Stimulated activated CD4-positive, alpha-beta T cell treated with anti-CD3 and anti-CD28 coated beads, Interleukin-15, amount 100 ng/mL, for 1 hour (primary cell): ENCODE data around the gene NPR1.
A peak's percentile ranks its signal among the peaks of the same experiment; 100 is the strongest.
"Not testable (repeated sequence)": the region's sequence is repeated elsewhere in the genome, so short reads cannot be mapped to it uniquely, and the experiment has no call there.

Experiments used
- DNase-seq, 2 donors: peaks; one replicate each; pipeline ENCODE4 v3.0.0-alpha.2; 2020; ENCODE audit warnings: low read depth in 1 of 2, low spot score in 1 of 2

Gene NPR1

DNA sequence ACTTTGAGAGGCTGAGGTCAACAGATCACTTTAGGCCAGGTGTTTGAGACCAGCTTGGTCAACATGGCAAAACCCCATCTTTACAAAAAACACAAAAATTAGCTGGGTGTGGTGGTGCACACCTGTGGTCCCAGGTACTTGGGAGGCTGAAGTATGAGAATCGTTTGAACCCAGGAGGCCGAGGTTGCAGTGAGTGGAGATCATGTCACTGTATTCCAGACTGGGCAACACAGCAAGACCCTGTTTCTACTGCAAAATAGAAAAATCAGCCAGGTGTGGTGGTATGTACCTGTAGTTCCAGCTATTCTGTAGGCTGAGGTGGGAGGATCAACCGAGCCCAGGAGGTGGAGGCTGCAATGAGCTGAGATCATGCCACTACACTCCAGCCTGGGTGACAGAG lies 45.2 kb downstream of the NPR1 start:
- DNase-seq: no peak

- not testable (repeated sequence) for DNase-seq
Measured at GRCh38 chr1:153724634-153725033, 46.1 kb downstream of the NPR1 start.

GRCh38 chr1:153727463-153728304 lies 49.2 kb downstream of the NPR1 start, which contains the start of gene INTS3:
Gene INTS3 (plus strand): TSS chr1:153728050. CDS start chr1:153728635, 585 bp downstream.
- DNase-seq: peak; percentile 93 to 97

GRCh38 chr1:153728305-153729066 lies 50.0 kb downstream of the NPR1 start:
- DNase-seq: peak; percentile 4 to 30

GRCh38 chr1:153730468-153730988 lies 52.0 kb downstream of the NPR1 start:
- no peak for DNase-seq

DNA sequence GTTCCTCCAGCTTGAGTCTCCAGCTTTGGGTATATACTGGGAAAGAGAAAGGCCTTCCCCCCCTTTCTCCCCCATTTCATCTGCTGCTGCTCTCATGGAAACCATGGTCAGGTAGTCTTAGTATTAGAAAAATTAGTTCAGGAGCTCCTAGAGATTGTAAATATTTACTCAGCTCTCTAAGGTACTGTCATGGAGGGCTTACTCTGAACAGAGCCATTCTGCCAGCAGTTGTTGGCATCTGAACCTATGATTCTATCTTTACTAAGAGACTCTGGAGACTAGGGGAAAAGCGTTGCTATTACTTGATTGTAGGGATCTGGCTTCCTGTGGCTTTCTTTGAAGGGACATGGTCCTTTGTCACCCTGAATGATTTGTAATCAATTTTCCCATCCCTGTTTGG lies 55.5 kb downstream of the NPR1 start:
- no peak for DNase-seq

GRCh38 chr1:153734396-153735089 lies 56.1 kb downstream of the NPR1 start:
- no peak for DNase-seq

DNA sequence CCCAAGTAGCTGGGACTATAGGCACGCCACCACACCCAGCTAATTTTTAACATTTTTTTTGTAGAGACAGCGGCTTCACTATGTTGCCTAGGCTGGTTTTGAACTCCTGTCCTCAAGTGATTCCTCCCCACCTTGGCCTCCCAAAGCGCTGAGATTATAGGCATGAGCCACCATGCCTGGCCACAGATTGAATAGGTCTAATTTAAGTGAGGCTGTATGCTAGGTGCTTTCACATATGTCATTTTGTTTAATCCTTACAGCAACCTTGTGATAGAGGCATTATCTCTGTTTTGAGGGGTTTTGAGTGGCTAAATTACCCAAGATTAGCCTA lies 56.6 kb downstream of the NPR1 start:
- no peak for DNase-seq

- DNase-seq: no peak
Measured at GRCh38 chr1:153741986-153742385, 63.5 kb downstream of the NPR1 start.

DNA sequence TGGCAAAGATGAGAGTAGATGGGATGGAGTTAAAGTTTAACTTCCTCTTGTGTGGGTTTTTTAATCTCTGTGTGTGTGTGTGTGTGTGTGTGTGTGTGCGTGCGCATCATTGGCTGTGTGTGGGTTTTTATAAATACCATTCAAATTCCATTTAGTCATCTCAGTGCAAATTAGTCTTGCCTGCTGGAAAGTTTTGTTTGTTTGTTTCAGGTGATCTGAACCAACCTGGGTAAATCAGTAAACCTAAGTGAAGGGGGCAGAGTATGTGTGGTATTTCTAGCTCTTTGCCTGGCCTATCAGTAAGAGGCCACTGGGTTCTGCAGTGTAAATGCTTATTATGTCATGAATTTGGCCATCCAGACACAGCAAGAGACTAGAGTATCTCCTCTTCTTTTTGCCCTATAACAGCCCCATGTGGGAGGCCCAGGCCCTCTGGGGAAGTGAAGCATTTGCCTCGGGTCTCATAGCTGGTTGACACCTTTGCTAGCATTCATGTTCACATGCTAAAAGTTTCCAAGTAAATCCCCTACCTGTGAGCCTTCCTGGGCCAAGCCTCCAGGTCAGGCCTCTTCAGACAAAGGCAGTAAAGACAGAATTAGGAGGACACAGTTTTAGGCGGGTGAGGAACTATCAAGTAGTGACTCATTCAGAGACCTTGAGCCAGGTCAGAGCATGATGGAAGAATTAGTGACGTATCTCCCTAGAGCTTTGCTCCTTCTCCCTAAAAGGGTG lies 64.1 kb downstream of the NPR1 start:
- DNase-seq: no peak
